ENCODE data around the gene ELF4. TPM values are rescaled to one million over a fixed set of nuclear protein-coding genes. Genes with fewer than 3 reads are reported as not detected.

The ELF4 gene
- total and polyA plus RNA-seq, 2 of the 13 experiments (the other 11 are each of a cell fraction or from before 2014, with no cell fraction given), result 1.3 to 2.6 TPM

DNA sequence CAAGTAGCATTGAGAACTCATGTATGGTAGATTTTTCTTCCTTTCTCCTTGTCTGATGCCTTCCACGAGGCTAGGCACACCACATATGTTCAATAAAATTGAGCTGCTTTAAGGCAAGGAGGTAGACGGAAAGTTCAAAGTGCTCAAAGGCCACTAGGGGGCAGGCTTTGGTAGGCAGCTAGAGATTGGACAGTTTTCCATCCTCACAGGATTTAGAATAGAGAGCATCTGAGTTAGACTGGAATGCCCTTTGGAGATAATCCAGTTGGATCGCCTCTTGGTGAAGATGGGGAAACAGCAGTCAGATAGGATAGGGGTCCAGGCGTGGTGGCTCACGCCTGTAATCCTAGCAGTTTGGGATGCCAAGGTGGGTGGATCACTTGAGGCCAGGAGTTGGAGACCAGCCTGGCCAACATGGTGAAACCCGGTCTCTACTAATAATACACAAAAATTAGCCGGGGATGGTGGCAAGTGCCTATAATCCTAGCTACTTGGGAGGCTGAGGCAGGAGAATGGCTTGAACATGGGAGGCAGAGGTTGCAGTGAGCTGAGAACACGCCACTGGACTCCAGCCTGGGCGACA is 30.4 kb downstream of the ELF4 start (continued):
- no peak for TF ChIP-seq ZNF431 (CRISPR knock-in tag; IDR thresholded peaks at IDR 0.05; ENCODE audit: borderline replicate concordance, low read depth)

DNA sequence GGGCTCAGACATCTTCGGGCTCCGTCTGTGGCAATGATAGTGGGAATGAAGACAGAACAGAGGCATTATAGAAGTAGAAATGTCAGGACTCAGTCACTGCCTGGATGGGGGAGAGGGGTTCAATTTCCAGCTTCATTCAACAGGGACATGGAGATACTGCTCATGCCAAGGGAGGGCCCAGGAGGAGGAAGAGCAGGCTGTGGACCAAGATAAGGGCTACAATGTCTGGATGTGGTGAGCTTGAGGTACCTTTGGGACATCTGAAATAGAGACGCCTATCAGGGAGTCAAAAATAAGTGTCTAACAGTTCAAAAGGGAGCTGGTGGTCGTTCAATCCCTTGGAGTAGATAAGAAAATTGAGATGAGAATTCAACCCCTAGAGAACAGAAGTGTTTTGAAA is 34.5 kb downstream of the ELF4 start:
- intact Hi-C loops (cut with micrococcal nuclease; ENCODE audit: unreplicated experiment), result no loop called here
- 74% methylated on average over 2 of the region's 4 CpGs for WGBS (ENCODE audit: low lambda C conversion rate)
- no TSS peak for BruUV-seq (replicated peaks)

DNA sequence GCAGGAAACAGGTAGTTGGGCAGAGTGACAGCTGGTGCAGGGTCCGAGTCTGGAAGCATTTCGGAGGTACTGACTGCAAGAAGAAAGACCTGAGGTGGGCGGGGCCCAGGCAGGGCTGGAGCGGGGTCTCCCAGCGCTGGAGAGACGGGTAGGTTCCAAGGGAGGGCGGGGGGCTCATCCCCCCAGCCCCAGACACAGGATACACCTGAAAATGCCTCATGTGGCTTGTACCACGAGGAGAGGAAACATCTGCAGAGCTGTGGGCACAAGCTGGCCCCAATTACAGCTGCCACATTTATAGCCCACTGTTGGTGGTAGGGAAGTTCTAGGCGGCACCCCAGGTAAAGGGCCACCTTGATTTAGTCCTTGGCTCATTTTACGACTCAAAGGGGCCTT is 38.0 kb downstream of the ELF4 start:
- H3K4me3 ChIP-seq (replicated peaks in 1 of 3; ENCODE audit: insufficient read depth in 1 of 3, low read depth in 2 of 3, low read length in 3 of 3), result peak overlapping the region in 1 of 3 experiments; percentile 54; a peak in 2 of 6 replicates
- ChIA-PET POLR2A (interaction anchor here (1.0 to 2.0 kb wide), 2 partner anchors 11 to 93 kb away, joined by 3 to 8 read pairs; partner anchors contain the start of gene AIFM1), CTCF (ENCODE audit: low intra/inter-chr PET ratio, low total read pairs) (no interaction called here)
- no peaks in the 10 kb centered on the region for H3K27me3 ChIP-seq (ENCODE audit: control insufficient read depth in 1 of 2, insufficient read depth in 2 of 2, low read length in 2 of 2)
- no peaks in the 10 kb centered on the region for H4K20me1 ChIP-seq (ENCODE audit: insufficient read depth, low read length)
- peak overlapping the region; percentile 29; the same call in 1 of the 2 replicates for H3K9ac ChIP-seq (ENCODE audit: insufficient read depth, low read depth, low read length)
- TF ChIP-seq, protein P1, sequence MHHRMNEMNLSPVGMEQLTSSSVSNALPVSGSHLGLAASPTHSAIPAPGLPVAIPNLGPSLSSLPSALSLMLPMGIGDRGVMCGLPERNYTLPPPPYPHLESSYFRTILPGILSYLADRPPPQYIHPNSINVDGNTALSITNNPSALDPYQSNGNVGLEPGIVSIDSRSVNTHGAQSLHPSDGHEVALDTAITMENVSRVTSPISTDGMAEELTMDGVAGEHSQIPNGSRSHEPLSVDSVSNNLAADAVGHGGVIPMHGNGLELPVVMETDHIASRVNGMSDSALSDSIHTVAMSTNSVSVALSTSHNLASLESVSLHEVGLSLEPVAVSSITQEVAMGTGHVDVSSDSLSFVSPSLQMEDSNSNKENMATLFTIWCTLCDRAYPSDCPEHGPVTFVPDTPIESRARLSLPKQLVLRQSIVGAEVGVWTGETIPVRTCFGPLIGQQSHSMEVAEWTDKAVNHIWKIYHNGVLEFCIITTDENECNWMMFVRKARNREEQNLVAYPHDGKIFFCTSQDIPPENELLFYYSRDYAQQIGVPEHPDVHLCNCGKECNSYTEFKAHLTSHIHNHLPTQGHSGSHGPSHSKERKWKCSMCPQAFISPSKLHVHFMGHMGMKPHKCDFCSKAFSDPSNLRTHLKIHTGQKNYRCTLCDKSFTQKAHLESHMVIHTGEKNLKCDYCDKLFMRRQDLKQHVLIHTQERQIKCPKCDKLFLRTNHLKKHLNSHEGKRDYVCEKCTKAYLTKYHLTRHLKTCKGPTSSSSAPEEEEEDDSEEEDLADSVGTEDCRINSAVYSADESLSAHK (CRISPR knock-in tag; IDR thresholded peaks at IDR 0.05; ENCODE audit: borderline replicate concordance), result no peak
- H3K79me2 ChIP-seq (ENCODE audit: insufficient read depth, low read length), result no peaks in the 10 kb centered on the region
- peak overlapping the region; percentile 76 for H3K4me2 ChIP-seq (ENCODE audit: low read depth, low read length)
- intact Hi-C loops (cut with micrococcal nuclease; ENCODE audit: unreplicated experiment), result no loop called here
- no peak overlapping the region for H2AFZ ChIP-seq (ENCODE audit: low read length)
- H3K9me3 ChIP-seq (ENCODE audit: low read length), result no peaks in the 10 kb centered on the region
- ATAC-seq (no peak), DNase-seq (ENCODE audit: low spot score) (no peak), FAIRE-seq (no peak)
- in situ Hi-C loops (cut with HindIII; ENCODE audit: extremely low pct_ligation_motif_present, low pct_unique_long_range_greater_than_20kb), result loop anchor here (25.0 kb wide), 1 partner anchor 460 kb away; no protein-coding TSS in a partner anchor
- BruUV-seq (replicated peaks), result no TSS peak
- H3K4me1 ChIP-seq (ENCODE audit: insufficient read depth, low read length), result peaks cover 21% of the 10 kb centered on the region
- H3K36me3 ChIP-seq (replicated peaks in 1 of 2; ENCODE audit: control insufficient read depth in 1 of 2, insufficient read depth in 2 of 2, low read length in 2 of 2), result no peaks in the 10 kb centered on the region
- H3K27ac ChIP-seq (ENCODE audit: extremely low read length, insufficient read depth, low read length), result peak overlapping the region; percentile 90
- WGBS (ENCODE audit: low lambda C conversion rate), result no CpG with 5 or more reads among the region's 10 CpGs

More for the DNA sequence above, 34.5 kb downstream of the ELF4 start:
- POLR2A ChIA-PET, result no interaction called here
- in situ Hi-C loops (cut with HindIII; ENCODE audit: extremely low pct_ligation_motif_present, low pct_unique_long_range_greater_than_20kb), result no loop called here
- no peaks in the 10 kb centered on the region for H4K20me1 ChIP-seq (ENCODE audit: insufficient read depth, low read length)
- DNase-seq (ENCODE audit: low spot score) (no peak), FAIRE-seq (no peak), ATAC-seq (no peak)
- no peak overlapping the region for H2AFZ ChIP-seq (ENCODE audit: low read length)
- H3K36me3 ChIP-seq (replicated peaks in 1 of 2; ENCODE audit: control insufficient read depth in 1 of 2, insufficient read depth in 2 of 2, low read length in 2 of 2), result no peaks in the 10 kb centered on the region
- no peak overlapping the region for H3K4me2 ChIP-seq (ENCODE audit: low read depth, low read length)
- no peak overlapping the region for H3K4me3 ChIP-seq (replicated peaks in 1 of 3; ENCODE audit: insufficient read depth in 1 of 3, low read depth in 2 of 3, low read length in 3 of 3)
- CTCF ChIA-PET (ENCODE audit: low intra/inter-chr PET ratio, low total read pairs), result no interaction called here
- TF ChIP-seq NRL (CRISPR knock-in tag; IDR thresholded peaks at IDR 0.05; ENCODE audit: borderline replicate concordance), result no peak
- no peak for TF ChIP-seq ZFP82 (CRISPR knock-in tag; IDR thresholded peaks at IDR 0.05; ENCODE audit: borderline replicate concordance)
- TF ChIP-seq ZNF264 (CRISPR knock-in tag; IDR thresholded peaks at IDR 0.05), result no peak
- TF ChIP-seq FOXJ3 (CRISPR knock-in tag; IDR thresholded peaks at IDR 0.05; ENCODE audit: borderline replicate concordance), result no peak
- TF ChIP-seq ZNF615 (CRISPR knock-in tag; IDR thresholded peaks at IDR 0.05; ENCODE audit: borderline replicate concordance), result no peak
- TF ChIP-seq PHF8 (CRISPR knock-in tag; IDR thresholded peaks at IDR 0.05), result no peak
- TF ChIP-seq HNRNPLL (IDR thresholded peaks at IDR 0.05; ENCODE audit: low read depth, low read length, poor library complexity, severe bottlenecking), result no peak
- H3K9me3 ChIP-seq (ENCODE audit: low read length), result no peaks in the 10 kb centered on the region
- peaks cover 19% of the 10 kb centered on the region for H3K4me1 ChIP-seq (ENCODE audit: insufficient read depth, low read length)
- H3K79me2 ChIP-seq (ENCODE audit: insufficient read depth, low read length), result no peaks in the 10 kb centered on the region
- H3K27me3 ChIP-seq (ENCODE audit: control insufficient read depth in 1 of 2, insufficient read depth in 2 of 2, low read length in 2 of 2), result no peaks in the 10 kb centered on the region
- no peak overlapping the region for H3K27ac ChIP-seq (ENCODE audit: extremely low read length, insufficient read depth, low read length)
- H3K9ac ChIP-seq (ENCODE audit: insufficient read depth, low read depth, low read length), result no peak overlapping the region

All from HepG2 (cell line).